WTC11 (cell line): ENCODE measurements around the gene ASIC3. TPM values are rescaled to one million over a fixed set of nuclear protein-coding genes. Genes with fewer than 3 reads are reported as not detected.
"Not testable (repeated sequence)": the region's sequence is repeated elsewhere in the genome, so short reads cannot be mapped to it uniquely, and the experiment has no call there.

Experiments
- ATAC-seq: fragments of 200-7000 bp; cut with Tn5 transposase; 2 replicates; pipeline ENCODE4 v1.10.0; 2021; ENCODE audit warnings: mild to moderate bottlenecking, moderate library complexity
- CTCF ChIA-PET: fragments of 300-600 bp; sonication (Branson Sonifier 250); formaldehyde crosslinking; loops from one replicate; lab custom pipeline; 2021; ENCODE audit warnings: antibody characterized with exemption; lab: Charles Lee
- POLR2A ChIA-PET: fragments of 350-600 bp; sonication (Branson Sonifier 250); formaldehyde crosslinking; loops from one replicate; lab custom pipeline; 2021; ENCODE audit warnings: antibody characterized with exemption; lab: Charles Lee
- DNase-seq: peaks from one replicate; pipeline ENCODE4 v3.0.0; 2021; ENCODE audit warnings: low spot score
- H3K27ac Mint-ChIP-seq: 2 replicates; pipeline ENCODE4 v1.8.0; 2021; ENCODE audit warnings: mixed read lengths
- H3K27me3 Mint-ChIP-seq: 2 replicates; pipeline ENCODE4 v1.8.0; 2021; ENCODE audit warnings: low read depth, mild to moderate bottlenecking, moderate library complexity, mixed read lengths
- H3K36me3 Mint-ChIP-seq: 2 replicates; pipeline ENCODE4 v1.8.0; 2021; ENCODE audit warnings: mixed read lengths
- H3K4me1 Mint-ChIP-seq: 2 replicates; pipeline ENCODE4 v1.8.0; 2022; ENCODE audit warnings: mixed read lengths
- H3K4me3 Mint-ChIP-seq: 2 replicates; pipeline ENCODE4 v1.8.0; 2021; ENCODE audit warnings: mild to moderate bottlenecking, moderate library complexity, mixed read lengths
- H3K9me3 Mint-ChIP-seq: 2 replicates; pipeline ENCODE4 v1.8.0; 2021; ENCODE audit warnings: mixed read lengths
- GABPB1 ChIP-seq: sonication (generic); formaldehyde crosslinking; IDR thresholded peaks from 2 replicates; pipeline ENCODE4 v1.8.1; 2023; ENCODE audit warnings: mild to moderate bottlenecking, missing genetic modification reagents
- JUN ChIP-seq: sonication (generic); formaldehyde crosslinking; IDR thresholded peaks from 2 replicates; pipeline ENCODE4 v1.8.0; 2023; ENCODE audit warnings: mild to moderate bottlenecking, missing genetic modification reagents
- TCF7 ChIP-seq: sonication (generic); formaldehyde crosslinking; IDR thresholded peaks from 2 replicates; pipeline ENCODE4 v1.8.0; 2022; ENCODE audit warnings: mild to moderate bottlenecking, low read depth, missing genetic modification reagents, moderate library complexity
- ZNF416 ChIP-seq: fragments of 250-450 bp; sonication (Bioruptor Pico); IDR thresholded peaks from 2 replicates; pipeline ENCODE4 v1.9.0; 2021; ENCODE audit warnings: mild to moderate bottlenecking, inconsistent platforms
- ZNF423 ChIP-seq: fragments of 250-450 bp; sonication (Bioruptor Pico); IDR thresholded peaks from 2 replicates; pipeline ENCODE4 v2.1.2; 2022; ENCODE audit warnings: mild to moderate bottlenecking, moderate library complexity
- ZNF671 ChIP-seq: fragments of 250-450 bp; sonication (Bioruptor Pico); IDR thresholded peaks from 2 replicates; pipeline ENCODE4 v1.8.0; 2021; ENCODE audit warnings: mild to moderate bottlenecking
- total RNA-seq: library from RNA; stranded (reverse); gene quantifications from 3 replicates; pipeline ENCODE4 v1.2.3, GENCODE V29; 2021
- TF ChIP-seq, protein P1 (sequence below): sonication (generic); formaldehyde crosslinking; conservative IDR thresholded peaks from 2 replicates; pipeline ENCODE4 v1.8.1; 2023; ENCODE audit warnings: mild to moderate bottlenecking, low read depth, missing genetic modification reagents, moderate library complexity
- TF ChIP-seq, protein P2 (sequence below): fragments of 250-450 bp; sonication (Bioruptor Pico); IDR thresholded peaks from 2 replicates; pipeline ENCODE4 v1.9.0; 2021; ENCODE audit warnings: moderate library complexity, mild to moderate bottlenecking, inconsistent platforms, borderline replicate concordance
- TF ChIP-seq, protein P3 (sequence below): fragments of 250-450 bp; sonication (Bioruptor Pico); IDR thresholded peaks from 2 replicates; pipeline ENCODE4 v1.8.0; 2021; ENCODE audit warnings: mild to moderate bottlenecking
- TF ChIP-seq, protein P4 (sequence below): fragments of 200-600 bp; IDR thresholded peaks from 2 replicates; pipeline ENCODE4 v1.8.0; 2022; ENCODE audit warnings: antibody characterized with exemption
- TF ChIP-seq, protein P5 (sequence below): sonication (generic); formaldehyde crosslinking; IDR thresholded peaks from 2 replicates; pipeline ENCODE4 v1.8.1; 2023; ENCODE audit warnings: mild to moderate bottlenecking, missing genetic modification reagents, moderate library complexity
- TF ChIP-seq, protein P6 (sequence below): sonication (generic); formaldehyde crosslinking; IDR thresholded peaks from 2 replicates; pipeline ENCODE4 v1.8.1; 2023; ENCODE audit warnings: mild to moderate bottlenecking, missing genetic modification reagents, borderline replicate concordance
- TF ChIP-seq, protein P7 (sequence below): sonication (generic); formaldehyde crosslinking; IDR thresholded peaks from 2 replicates; pipeline ENCODE4 v1.8.1; 2022; ENCODE audit warnings: missing genetic modification reagents, borderline replicate concordance

The ASIC3 gene
- total RNA-seq, 1 experiment from 2014 or later = 5.5 TPM

DNA sequence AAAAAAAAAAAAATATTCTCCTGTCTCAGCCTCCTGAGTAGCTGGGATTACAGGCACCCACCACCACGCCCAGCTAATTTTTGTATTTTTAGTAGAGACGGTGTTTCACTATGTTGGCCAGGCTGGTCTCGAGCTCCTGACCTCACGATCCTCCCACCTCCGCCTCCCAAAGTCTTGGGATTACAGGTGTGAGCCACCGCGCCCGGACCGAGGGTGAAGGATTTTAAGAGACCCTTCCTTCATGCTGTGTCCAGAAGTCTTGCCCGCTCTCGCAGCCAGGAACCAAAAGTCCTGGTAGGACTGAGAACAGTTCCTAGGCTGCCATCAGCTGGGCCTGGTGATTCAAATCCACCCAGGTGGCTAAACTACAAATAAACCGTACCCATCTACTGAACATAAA, 36.7 kb upstream of the ASIC3 start:
- CTCF ChIA-PET = interaction anchor here (1.2 to 6.6 kb wide), 13 partner anchors 8 to 114 kb away, joined by 3 to 112 read pairs (median 33); partner anchors contain the start of genes ABCB8, NOS3 and TMUB1
- H3K4me3 Mint-ChIP-seq, ATAC-seq, POLR2A ChIA-PET, H3K36me3 Mint-ChIP-seq, H3K9me3 Mint-ChIP-seq, DNase-seq, H3K27ac Mint-ChIP-seq: not testable (repeated sequence)
- Mint-ChIP-seq H3K4me1 (peaks cover 40% of the 10 kb centered on the region), H3K27me3 (peaks cover 38% of the 10 kb centered on the region)

DNA sequence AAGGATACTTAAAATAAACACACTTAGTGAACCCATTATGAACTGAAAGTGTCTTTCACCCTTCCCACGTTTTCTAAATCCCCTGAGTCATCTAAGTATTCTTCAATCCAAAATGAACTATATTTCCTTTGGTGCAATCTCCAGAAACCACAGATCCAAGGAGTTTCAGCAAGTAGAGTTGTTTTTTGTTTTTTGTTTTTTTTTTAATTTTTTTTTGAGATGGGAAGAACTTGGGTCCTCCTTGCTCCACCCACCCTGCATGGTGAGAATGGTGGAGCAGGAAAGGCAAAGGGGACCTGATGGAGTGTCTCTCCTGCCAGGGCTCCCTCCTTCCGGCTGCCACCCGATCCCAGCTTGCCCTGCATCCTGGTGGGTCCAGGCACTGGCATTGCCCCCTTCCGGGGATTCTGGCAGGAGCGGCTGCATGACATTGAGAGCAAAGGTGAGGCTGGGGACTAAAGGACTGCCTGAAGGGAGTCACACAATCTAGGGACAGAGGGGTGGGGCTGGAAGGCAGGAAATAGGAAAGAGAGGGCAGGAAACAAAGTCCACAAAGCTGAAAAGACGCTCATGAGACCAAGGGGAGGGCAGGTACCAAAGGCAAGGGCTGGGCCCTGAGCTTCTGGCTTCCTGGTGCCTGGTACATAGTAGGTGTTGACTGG, 36.2 kb upstream of the ASIC3 start:
- H3K4me3 Mint-ChIP-seq = peak overlapping the region; percentile 61
- DNase-seq (no peak), ATAC-seq (no peak)
- H3K4me1 Mint-ChIP-seq = peaks cover 40% of the 10 kb centered on the region
- H3K9me3 Mint-ChIP-seq = no peaks in the 10 kb centered on the region
- ChIA-PET CTCF (interaction anchor here (0.6 to 6.6 kb wide), 23 partner anchors 7 to 232 kb away, joined by 3 to 112 read pairs (median 8); partner anchors contain the start of genes ABCB8 and CDK5), POLR2A (no interaction called here)
- no peaks in the 10 kb centered on the region for H3K36me3 Mint-ChIP-seq
- TF ChIP-seq, protein P1, sequence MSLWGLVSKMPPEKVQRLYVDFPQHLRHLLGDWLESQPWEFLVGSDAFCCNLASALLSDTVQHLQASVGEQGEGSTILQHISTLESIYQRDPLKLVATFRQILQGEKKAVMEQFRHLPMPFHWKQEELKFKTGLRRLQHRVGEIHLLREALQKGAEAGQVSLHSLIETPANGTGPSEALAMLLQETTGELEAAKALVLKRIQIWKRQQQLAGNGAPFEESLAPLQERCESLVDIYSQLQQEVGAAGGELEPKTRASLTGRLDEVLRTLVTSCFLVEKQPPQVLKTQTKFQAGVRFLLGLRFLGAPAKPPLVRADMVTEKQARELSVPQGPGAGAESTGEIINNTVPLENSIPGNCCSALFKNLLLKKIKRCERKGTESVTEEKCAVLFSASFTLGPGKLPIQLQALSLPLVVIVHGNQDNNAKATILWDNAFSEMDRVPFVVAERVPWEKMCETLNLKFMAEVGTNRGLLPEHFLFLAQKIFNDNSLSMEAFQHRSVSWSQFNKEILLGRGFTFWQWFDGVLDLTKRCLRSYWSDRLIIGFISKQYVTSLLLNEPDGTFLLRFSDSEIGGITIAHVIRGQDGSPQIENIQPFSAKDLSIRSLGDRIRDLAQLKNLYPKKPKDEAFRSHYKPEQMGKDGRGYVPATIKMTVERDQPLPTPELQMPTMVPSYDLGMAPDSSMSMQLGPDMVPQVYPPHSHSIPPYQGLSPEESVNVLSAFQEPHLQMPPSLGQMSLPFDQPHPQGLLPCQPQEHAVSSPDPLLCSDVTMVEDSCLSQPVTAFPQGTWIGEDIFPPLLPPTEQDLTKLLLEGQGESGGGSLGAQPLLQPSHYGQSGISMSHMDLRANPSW (CRISPR knock-in tag) = no peak
- TF ChIP-seq, protein P2, sequence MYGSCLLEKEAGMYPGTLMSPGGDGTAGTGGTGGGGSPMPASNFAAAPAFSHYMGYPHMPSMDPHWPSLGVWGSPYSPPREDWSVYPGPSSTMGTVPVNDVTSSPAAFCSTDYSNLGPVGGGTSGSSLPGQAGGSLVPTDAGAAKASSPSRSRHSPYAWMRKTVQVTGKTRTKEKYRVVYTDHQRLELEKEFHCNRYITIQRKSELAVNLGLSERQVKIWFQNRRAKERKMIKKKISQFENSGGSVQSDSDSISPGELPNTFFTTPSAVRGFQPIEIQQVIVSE (CRISPR knock-in tag) = no peak
- TF ChIP-seq ZNF416 (no peak), JUN (CRISPR knock-in tag) (no peak)
- TF ChIP-seq, protein P3, sequence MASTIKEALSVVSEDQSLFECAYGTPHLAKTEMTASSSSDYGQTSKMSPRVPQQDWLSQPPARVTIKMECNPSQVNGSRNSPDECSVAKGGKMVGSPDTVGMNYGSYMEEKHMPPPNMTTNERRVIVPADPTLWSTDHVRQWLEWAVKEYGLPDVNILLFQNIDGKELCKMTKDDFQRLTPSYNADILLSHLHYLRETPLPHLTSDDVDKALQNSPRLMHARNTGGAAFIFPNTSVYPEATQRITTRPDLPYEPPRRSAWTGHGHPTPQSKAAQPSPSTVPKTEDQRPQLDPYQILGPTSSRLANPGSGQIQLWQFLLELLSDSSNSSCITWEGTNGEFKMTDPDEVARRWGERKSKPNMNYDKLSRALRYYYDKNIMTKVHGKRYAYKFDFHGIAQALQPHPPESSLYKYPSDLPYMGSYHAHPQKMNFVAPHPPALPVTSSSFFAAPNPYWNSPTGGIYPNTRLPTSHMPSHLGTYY (CRISPR knock-in tag) = no peak
- H3K27me3 Mint-ChIP-seq = peaks cover 43% of the 10 kb centered on the region
- H3K27ac Mint-ChIP-seq = no peak overlapping the region

DNA sequence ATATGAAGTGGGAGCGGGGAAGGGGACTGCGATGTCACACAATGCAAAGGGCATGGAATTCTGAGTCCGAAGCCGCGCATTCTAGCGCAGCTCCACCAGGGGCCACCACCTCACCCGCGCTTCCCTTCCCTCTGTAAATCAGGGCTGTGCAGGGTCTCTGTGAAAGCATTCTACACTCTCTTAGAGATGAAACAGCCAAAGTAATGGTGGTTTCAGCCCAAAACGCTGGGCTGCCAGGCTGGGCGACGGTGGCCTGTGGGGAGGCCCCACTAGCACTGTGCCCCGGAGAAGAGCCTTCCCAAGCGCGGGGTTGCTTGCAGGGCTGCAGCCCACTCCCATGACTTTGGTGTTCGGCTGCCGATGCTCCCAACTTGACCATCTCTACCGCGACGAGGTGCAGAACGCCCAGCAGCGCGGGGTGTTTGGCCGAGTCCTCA, 35.4 kb upstream of the ASIC3 start:
- DNase-seq = peak; percentile 68
- H3K4me3 Mint-ChIP-seq = peak overlapping the region; percentile 61
- no peaks in the 10 kb centered on the region for H3K36me3 Mint-ChIP-seq
- CTCF ChIA-PET = interaction anchor here (0.6 to 6.6 kb wide), 20 partner anchors 8 to 231 kb away, joined by 3 to 56 read pairs (median 7); partner anchors contain the start of genes ABCB8 and CDK5
- H3K27ac Mint-ChIP-seq = no peak overlapping the region
- POLR2A ChIA-PET = no interaction called here
- no peaks in the 10 kb centered on the region for H3K9me3 Mint-ChIP-seq
- TF ChIP-seq, protein P4, sequence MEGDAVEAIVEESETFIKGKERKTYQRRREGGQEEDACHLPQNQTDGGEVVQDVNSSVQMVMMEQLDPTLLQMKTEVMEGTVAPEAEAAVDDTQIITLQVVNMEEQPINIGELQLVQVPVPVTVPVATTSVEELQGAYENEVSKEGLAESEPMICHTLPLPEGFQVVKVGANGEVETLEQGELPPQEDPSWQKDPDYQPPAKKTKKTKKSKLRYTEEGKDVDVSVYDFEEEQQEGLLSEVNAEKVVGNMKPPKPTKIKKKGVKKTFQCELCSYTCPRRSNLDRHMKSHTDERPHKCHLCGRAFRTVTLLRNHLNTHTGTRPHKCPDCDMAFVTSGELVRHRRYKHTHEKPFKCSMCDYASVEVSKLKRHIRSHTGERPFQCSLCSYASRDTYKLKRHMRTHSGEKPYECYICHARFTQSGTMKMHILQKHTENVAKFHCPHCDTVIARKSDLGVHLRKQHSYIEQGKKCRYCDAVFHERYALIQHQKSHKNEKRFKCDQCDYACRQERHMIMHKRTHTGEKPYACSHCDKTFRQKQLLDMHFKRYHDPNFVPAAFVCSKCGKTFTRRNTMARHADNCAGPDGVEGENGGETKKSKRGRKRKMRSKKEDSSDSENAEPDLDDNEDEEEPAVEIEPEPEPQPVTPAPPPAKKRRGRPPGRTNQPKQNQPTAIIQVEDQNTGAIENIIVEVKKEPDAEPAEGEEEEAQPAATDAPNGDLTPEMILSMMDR = 0 out of 2 replicates have a peak, but pooled peaks have one; percentile 35
- TF ChIP-seq ZNF423 (CRISPR knock-in tag) (no peak), ZNF671 (CRISPR knock-in tag) (no peak), GABPB1 (CRISPR knock-in tag) (no peak), TCF7 (CRISPR knock-in tag) (no peak)
- TF ChIP-seq, protein P5, sequence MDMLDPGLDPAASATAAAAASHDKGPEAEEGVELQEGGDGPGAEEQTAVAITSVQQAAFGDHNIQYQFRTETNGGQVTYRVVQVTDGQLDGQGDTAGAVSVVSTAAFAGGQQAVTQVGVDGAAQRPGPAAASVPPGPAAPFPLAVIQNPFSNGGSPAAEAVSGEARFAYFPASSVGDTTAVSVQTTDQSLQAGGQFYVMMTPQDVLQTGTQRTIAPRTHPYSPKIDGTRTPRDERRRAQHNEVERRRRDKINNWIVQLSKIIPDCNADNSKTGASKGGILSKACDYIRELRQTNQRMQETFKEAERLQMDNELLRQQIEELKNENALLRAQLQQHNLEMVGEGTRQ = no peak
- TF ChIP-seq, protein P6, sequence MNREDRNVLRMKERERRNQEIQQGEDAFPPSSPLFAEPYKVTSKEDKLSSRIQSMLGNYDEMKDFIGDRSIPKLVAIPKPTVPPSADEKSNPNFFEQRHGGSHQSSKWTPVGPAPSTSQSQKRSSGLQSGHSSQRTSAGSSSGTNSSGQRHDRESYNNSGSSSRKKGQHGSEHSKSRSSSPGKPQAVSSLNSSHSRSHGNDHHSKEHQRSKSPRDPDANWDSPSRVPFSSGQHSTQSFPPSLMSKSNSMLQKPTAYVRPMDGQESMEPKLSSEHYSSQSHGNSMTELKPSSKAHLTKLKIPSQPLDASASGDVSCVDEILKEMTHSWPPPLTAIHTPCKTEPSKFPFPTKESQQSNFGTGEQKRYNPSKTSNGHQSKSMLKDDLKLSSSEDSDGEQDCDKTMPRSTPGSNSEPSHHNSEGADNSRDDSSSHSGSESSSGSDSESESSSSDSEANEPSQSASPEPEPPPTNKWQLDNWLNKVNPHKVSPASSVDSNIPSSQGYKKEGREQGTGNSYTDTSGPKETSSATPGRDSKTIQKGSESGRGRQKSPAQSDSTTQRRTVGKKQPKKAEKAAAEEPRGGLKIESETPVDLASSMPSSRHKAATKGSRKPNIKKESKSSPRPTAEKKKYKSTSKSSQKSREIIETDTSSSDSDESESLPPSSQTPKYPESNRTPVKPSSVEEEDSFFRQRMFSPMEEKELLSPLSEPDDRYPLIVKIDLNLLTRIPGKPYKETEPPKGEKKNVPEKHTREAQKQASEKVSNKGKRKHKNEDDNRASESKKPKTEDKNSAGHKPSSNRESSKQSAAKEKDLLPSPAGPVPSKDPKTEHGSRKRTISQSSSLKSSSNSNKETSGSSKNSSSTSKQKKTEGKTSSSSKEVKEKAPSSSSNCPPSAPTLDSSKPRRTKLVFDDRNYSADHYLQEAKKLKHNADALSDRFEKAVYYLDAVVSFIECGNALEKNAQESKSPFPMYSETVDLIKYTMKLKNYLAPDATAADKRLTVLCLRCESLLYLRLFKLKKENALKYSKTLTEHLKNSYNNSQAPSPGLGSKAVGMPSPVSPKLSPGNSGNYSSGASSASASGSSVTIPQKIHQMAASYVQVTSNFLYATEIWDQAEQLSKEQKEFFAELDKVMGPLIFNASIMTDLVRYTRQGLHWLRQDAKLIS (CRISPR knock-in tag) = no peak
- TF ChIP-seq, protein P2 (CRISPR knock-in tag) = no peak
- TF ChIP-seq, protein P7, sequence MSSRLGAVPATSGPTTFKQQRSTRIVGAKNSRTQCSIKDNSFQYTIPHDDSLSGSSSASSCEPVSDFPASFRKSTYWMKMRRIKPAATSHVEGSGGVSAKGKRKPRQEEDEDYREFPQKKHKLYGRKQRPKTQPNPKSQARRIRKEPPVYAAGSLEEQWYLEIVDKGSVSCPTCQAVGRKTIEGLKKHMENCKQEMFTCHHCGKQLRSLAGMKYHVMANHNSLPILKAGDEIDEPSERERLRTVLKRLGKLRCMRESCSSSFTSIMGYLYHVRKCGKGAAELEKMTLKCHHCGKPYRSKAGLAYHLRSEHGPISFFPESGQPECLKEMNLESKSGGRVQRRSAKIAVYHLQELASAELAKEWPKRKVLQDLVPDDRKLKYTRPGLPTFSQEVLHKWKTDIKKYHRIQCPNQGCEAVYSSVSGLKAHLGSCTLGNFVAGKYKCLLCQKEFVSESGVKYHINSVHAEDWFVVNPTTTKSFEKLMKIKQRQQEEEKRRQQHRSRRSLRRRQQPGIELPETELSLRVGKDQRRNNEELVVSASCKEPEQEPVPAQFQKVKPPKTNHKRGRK (CRISPR knock-in tag) = no peak
- peak; percentile 49 for ATAC-seq
- H3K27me3 Mint-ChIP-seq = peaks cover 51% of the 10 kb centered on the region
- peaks cover 45% of the 10 kb centered on the region for H3K4me1 Mint-ChIP-seq
